Right renal pelvis (tissue), 4 donors: Measurements from ENCODE around the gene KCNQ1. TPM values are rescaled to one million over a fixed set of nuclear protein-coding genes. Genes with fewer than 3 reads are reported as not detected.

Experiments
- DNase-seq, 4 donors: peaks; one replicate each; pipeline ENCODE4 v3.0.0-alpha.2; 2013; ENCODE audit warnings: low read depth in 4 of 4, low spot score in 3 of 4, missing footprints in 1 of 4
- polyA plus RNA-seq, 4 donors: library from polyadenylated mRNA; unstranded; fragments of 120-200 nt; gene quantifications; one replicate each; pipeline ENCODE4 v1.2.1, GENCODE V29; 2013; ENCODE audit not compliant: insufficient read length in 4 of 4

The KCNQ1 gene
- polyA plus RNA-seq, 4 donors, result 9.8 to 13.2 (median 12.0) TPM

- DNase-seq, result no peak
Measured at GRCh38 chr11:2440646-2441045, 4.2 kb upstream of the KCNQ1 start.

GRCh38 chr11:2441171-2441570, 3.6 kb upstream of the KCNQ1 start:
- DNase-seq, result no peak

GRCh38 chr11:2442589-2442988, 2.2 kb upstream of the KCNQ1 start:
- no peak for DNase-seq

GRCh38 chr11:2443406-2443805, 1.4 kb upstream of the KCNQ1 start:
- no peak for DNase-seq

GRCh38 chr11:2443881-2444820, 657 bp upstream of the KCNQ1 start, which contains the start of gene TRPM5:
Gene TRPM5, minus strand, starts transcription at chr11:2444514. Its CDS starts 21,478 bp downstream, at chr11:2423036.
- no peak for DNase-seq

GRCh38 chr11:2445746-2446551, 1.1 kb downstream of the KCNQ1 start:
- DNase-seq, result no peak

- DNase-seq, result no peak
Measured at GRCh38 chr11:2446590-2447252, 1.9 kb downstream of the KCNQ1 start.

- DNase-seq, result no peak
Measured at GRCh38 chr11:2447253-2447950, 2.6 kb downstream of the KCNQ1 start.

- DNase-seq, result no peak
Measured at GRCh38 chr11:2447951-2448650, 3.3 kb downstream of the KCNQ1 start.

- DNase-seq, result no peak
Measured at GRCh38 chr11:2448661-2449547, 4.1 kb downstream of the KCNQ1 start.

GRCh38 chr11:2449548-2450320, 4.9 kb downstream of the KCNQ1 start:
- DNase-seq, result no peak

- no peak for DNase-seq
Measured at GRCh38 chr11:2450321-2451041, 5.7 kb downstream of the KCNQ1 start.

- DNase-seq, result no peak
Measured at GRCh38 chr11:2451336-2451735, 6.5 kb downstream of the KCNQ1 start.

GRCh38 chr11:2451916-2452315, 7.1 kb downstream of the KCNQ1 start:
- DNase-seq, result no peak

- DNase-seq, result peak in 2 of 4 donors; percentile 41 to 52
Measured at GRCh38 chr11:2452321-2453012, 7.7 kb downstream of the KCNQ1 start.

- DNase-seq, result no peak
Measured at GRCh38 chr11:2453436-2453835, 8.6 kb downstream of the KCNQ1 start.

- DNase-seq, result no peak
Measured at GRCh38 chr11:2458321-2458720, 13.5 kb downstream of the KCNQ1 start.
